ENCODE results near the gene MAVS.

DNA sequence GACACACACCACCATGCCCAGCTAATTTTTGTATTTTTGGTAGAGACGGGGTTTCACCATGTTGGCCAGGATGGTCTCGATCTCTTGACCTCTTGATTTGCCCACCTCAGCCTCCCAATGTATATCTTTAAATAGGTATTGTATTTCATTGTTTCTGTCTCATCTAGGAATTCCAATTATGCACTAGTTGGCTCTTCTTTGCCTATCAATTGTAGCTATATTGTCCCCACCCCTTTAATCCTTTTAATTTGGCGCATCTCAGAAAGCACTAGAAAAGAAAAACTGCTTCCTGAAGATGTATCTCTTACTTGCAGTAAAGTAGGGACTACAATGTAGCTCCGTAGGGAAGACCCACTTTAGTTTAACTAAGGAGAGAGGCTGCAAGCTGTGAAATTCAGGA is 10.5 kb upstream of the MAVS start:
- TF ChIP-seq POLR2AphosphoS5 (IDR thresholded peaks at IDR 0.05; ENCODE audit: low read depth, low read length): no peak
- TF ChIP-seq, protein P1, sequence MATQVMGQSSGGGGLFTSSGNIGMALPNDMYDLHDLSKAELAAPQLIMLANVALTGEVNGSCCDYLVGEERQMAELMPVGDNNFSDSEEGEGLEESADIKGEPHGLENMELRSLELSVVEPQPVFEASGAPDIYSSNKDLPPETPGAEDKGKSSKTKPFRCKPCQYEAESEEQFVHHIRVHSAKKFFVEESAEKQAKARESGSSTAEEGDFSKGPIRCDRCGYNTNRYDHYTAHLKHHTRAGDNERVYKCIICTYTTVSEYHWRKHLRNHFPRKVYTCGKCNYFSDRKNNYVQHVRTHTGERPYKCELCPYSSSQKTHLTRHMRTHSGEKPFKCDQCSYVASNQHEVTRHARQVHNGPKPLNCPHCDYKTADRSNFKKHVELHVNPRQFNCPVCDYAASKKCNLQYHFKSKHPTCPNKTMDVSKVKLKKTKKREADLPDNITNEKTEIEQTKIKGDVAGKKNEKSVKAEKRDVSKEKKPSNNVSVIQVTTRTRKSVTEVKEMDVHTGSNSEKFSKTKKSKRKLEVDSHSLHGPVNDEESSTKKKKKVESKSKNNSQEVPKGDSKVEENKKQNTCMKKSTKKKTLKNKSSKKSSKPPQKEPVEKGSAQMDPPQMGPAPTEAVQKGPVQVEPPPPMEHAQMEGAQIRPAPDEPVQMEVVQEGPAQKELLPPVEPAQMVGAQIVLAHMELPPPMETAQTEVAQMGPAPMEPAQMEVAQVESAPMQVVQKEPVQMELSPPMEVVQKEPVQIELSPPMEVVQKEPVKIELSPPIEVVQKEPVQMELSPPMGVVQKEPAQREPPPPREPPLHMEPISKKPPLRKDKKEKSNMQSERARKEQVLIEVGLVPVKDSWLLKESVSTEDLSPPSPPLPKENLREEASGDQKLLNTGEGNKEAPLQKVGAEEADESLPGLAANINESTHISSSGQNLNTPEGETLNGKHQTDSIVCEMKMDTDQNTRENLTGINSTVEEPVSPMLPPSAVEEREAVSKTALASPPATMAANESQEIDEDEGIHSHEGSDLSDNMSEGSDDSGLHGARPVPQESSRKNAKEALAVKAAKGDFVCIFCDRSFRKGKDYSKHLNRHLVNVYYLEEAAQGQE (IDR thresholded peaks at IDR 0.05; ENCODE audit: insufficient read depth in 1 of 2, low read depth in 2 of 2, low read length in 2 of 2): no peak
